ENCODE results near the gene OR5M3. TPM values are rescaled to one million over a fixed set of nuclear protein-coding genes. Genes with fewer than 3 reads are reported as not detected.

The OR5M3 gene
- total RNA-seq, 1 experiment from 2014 or later = not detected

GRCh38 chr11:56474729-56475235 is 1.6 kb upstream of the OR5M3 start (continued):
- TF ChIP-seq ZNF532 (CRISPR knock-in tag; IDR thresholded peaks at IDR 0.05; ENCODE audit: borderline replicate concordance) = no peak

GRCh38 chr11:56457076-56457475 is 16.1 kb downstream of the OR5M3 start:
- ATAC-seq (no peak), DNase-seq (ENCODE audit: low spot score) (no peak)
- H3K27me3 Mint-ChIP-seq (ENCODE audit: low read depth) = no peaks in the 10 kb centered on the region
- no peak for TF ChIP-seq JAZF1 (CRISPR knock-in tag; IDR thresholded peaks at IDR 0.05)
- TF ChIP-seq E2F5 (CRISPR knock-in tag; IDR thresholded peaks at IDR 0.05) = no peak
- TF ChIP-seq GRHL2 (CRISPR knock-in tag; IDR thresholded peaks at IDR 0.05; ENCODE audit: insufficient replicate concordance, severe bottlenecking) = no peak
- TF ChIP-seq ETV6 (CRISPR knock-in tag; IDR thresholded peaks at IDR 0.05) = no peak
- no peak for TF ChIP-seq ELF4 (CRISPR knock-in tag; IDR thresholded peaks at IDR 0.05; ENCODE audit: low read depth)
- no peak overlapping the region for H3K27ac Mint-ChIP-seq
- peaks cover under 1% of the 10 kb centered on the region; the same call in 1 of the 2 replicates for H3K9me3 Mint-ChIP-seq
- no peaks in the 10 kb centered on the region for H3K36me3 Mint-ChIP-seq
- CTCF ChIA-PET = no interaction called here
- POLR2A ChIA-PET = no interaction called here
- no peak overlapping the region for H3K4me3 Mint-ChIP-seq
- peaks cover 30% of the 10 kb centered on the region for H3K4me1 Mint-ChIP-seq

- Mint-ChIP-seq H3K4me3 (no peak overlapping the region), H3K27me3 (ENCODE audit: low read depth) (no peaks in the 10 kb centered on the region), H3K9me3 (peaks cover 8% of the 10 kb centered on the region), H3K36me3 (no peaks in the 10 kb centered on the region), H3K27ac (no peak overlapping the region), H3K4me1 (peaks cover 24% of the 10 kb centered on the region)
- ATAC-seq (no peak), DNase-seq (ENCODE audit: low spot score) (no peak)
- CTCF ChIA-PET = no interaction called here
- POLR2A ChIA-PET = no interaction called here
- no peak for TF ChIP-seq ZNF281 (CRISPR knock-in tag; IDR thresholded peaks at IDR 0.05)
- TF ChIP-seq E2F5 (CRISPR knock-in tag; IDR thresholded peaks at IDR 0.05) = no peak
- TF ChIP-seq NFYB (CRISPR knock-in tag; conservative IDR thresholded peaks at IDR 0.05; ENCODE audit: low read depth) = no peak
- no peak for TF ChIP-seq ZMAT4 (CRISPR knock-in tag; IDR thresholded peaks at IDR 0.05)
- no peak for TF ChIP-seq AR (CRISPR knock-in tag; IDR thresholded peaks at IDR 0.05)
- no peak for TF ChIP-seq FOXP4 (CRISPR knock-in tag; IDR thresholded peaks at IDR 0.05)
- TF ChIP-seq NFATC4 (CRISPR knock-in tag; IDR thresholded peaks at IDR 0.05) = no peak
- no peak for TF ChIP-seq HMGA2 (CRISPR knock-in tag; IDR thresholded peaks at IDR 0.05)
- TF ChIP-seq TCF7 (CRISPR knock-in tag; IDR thresholded peaks at IDR 0.05; ENCODE audit: low read depth) = no peak
- no peak for TF ChIP-seq FOXP1 (CRISPR knock-in tag; IDR thresholded peaks at IDR 0.05; ENCODE audit: borderline replicate concordance)
- no peak for TF ChIP-seq FOXJ3 (CRISPR knock-in tag; IDR thresholded peaks at IDR 0.05; ENCODE audit: borderline replicate concordance)
Observed at GRCh38 chr11:56453521-56453920, 19.6 kb downstream of the OR5M3 start.
